ENCODE measurements around the gene RGMB. TPM values are rescaled to one million over a fixed set of nuclear protein-coding genes. Genes with fewer than 3 reads are reported as not detected.

RGMB gene
- total RNA-seq, 3 donors from 2014 or later = 2.5 to 3.8 (median 3.6) TPM

Other genes with a start within 250 kb of the RGMB start
- 10 to 100 TPM; 60.0 to 75.4 (median 63.9) TPM for gene CHD1, start 155.3 kb downstream of the RGMB start, total RNA-seq

Data from activated T-cell treated with anti-CD3 and anti-CD28 coated beads, Interleukin-2, amount 50 U/mL, for 4 hours (primary cell).